ENCODE results near the gene ATP8A1.
"Not testable (repeated sequence)": the region's sequence is repeated elsewhere in the genome, so short reads cannot be mapped to it uniquely, and the experiment has no call there.

The ATP8A1 gene

GRCh38 chr4:42671431-42672194 is 14.7 kb upstream of the ATP8A1 start:
- Histone ChIP-seq H3K27ac (ENCODE audit: low read depth, low read length) (no peak overlapping the region), H3K27me3 (ENCODE audit: control insufficient read depth in 1 of 2, insufficient read depth in 2 of 2, low read length in 2 of 2) (no peaks in the 10 kb centered on the region), H3K36me3 (ENCODE audit: insufficient read depth, low read length) (no peaks in the 10 kb centered on the region), H3K4me3 (ENCODE audit: low read depth in 1 of 2, low read length in 2 of 2) (no peak overlapping the region), H3K9me3 (ENCODE audit: low read length) (no peaks in the 10 kb centered on the region), H3K9ac (ENCODE audit: low read length) (no peak overlapping the region), H3K4me1 (ENCODE audit: insufficient read depth, low read length) (no peaks in the 10 kb centered on the region)

DNA sequence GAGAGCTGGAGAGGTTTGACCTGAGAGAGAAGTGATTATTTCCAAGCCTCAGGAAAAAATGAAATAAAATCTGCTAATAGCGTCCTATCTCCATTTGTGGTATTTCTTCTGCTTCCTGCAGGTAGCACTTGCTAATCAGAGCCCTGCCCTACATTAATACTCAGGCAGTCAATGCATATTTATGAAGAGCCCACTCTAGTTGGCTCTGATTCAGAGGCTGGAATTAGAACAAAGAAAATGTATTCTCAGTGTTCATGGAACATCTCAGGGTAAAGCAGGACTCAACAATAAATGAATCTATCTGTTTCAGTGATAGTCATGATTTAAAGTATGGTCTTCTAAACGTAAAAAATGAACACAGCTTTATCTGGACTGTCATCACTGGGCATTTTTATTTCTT is 1.4 kb upstream of the ATP8A1 start:
- Histone ChIP-seq H3K27me3 (ENCODE audit: control insufficient read depth in 1 of 2, insufficient read depth in 2 of 2, low read length in 2 of 2) (no peaks in the 10 kb centered on the region), H3K4me1 (ENCODE audit: insufficient read depth, low read length) (peaks cover 38% of the 10 kb centered on the region), H3K27ac (ENCODE audit: low read depth, low read length) (peak overlapping the region; percentile 94), H3K9me3 (ENCODE audit: low read length) (no peaks in the 10 kb centered on the region), H3K4me3 (ENCODE audit: low read depth in 1 of 2, low read length in 2 of 2) (peak overlapping the region in 1 of 2 donors; percentile 75), H3K36me3 (ENCODE audit: insufficient read depth, low read length) (no peaks in the 10 kb centered on the region), H3K9ac (ENCODE audit: low read length) (peak overlapping the region; percentile 23)

DNA sequence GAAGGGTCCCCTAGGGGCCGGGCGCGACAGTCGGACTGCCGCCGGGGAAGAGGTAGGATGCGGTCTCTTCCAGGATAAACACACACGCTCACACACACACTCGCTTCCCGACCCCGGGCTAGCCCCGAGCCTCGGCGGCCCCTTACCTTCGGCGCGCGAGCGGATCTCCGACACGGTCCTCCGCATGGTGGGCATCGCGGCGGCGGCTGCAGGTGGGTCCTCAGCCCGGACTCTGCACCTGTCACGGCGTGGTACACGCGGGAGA is 294 bp downstream of the ATP8A1 start:
- peak overlapping the region; percentile 63 to 77 for H3K4me3 ChIP-seq (ENCODE audit: low read depth in 1 of 2, low read length in 2 of 2)
- H3K9me3 ChIP-seq (ENCODE audit: low read length): no peaks in the 10 kb centered on the region
- H3K9ac ChIP-seq (ENCODE audit: low read length): peak overlapping the region; percentile 39
- peak overlapping the region; percentile 71 for H3K27ac ChIP-seq (ENCODE audit: low read depth, low read length)
- peaks cover 38% of the 10 kb centered on the region for H3K4me1 ChIP-seq (ENCODE audit: insufficient read depth, low read length)
- no peaks in the 10 kb centered on the region for H3K36me3 ChIP-seq (ENCODE audit: insufficient read depth, low read length)
- no peaks in the 10 kb centered on the region for H3K27me3 ChIP-seq (ENCODE audit: control insufficient read depth in 1 of 2, insufficient read depth in 2 of 2, low read length in 2 of 2)

GRCh38 chr4:42655921-42656678 is 805 bp downstream of the ATP8A1 start:
- Histone ChIP-seq H3K36me3 (ENCODE audit: insufficient read depth, low read length) (no peaks in the 10 kb centered on the region), H3K27ac (ENCODE audit: low read depth, low read length) (peak overlapping the region; percentile 71), H3K9ac (ENCODE audit: low read length) (peak overlapping the region; percentile 39), H3K27me3 (ENCODE audit: control insufficient read depth in 1 of 2, insufficient read depth in 2 of 2, low read length in 2 of 2) (no peaks in the 10 kb centered on the region), H3K4me3 (ENCODE audit: low read depth in 1 of 2, low read length in 2 of 2) (peak overlapping the region; percentile 63 to 77), H3K9me3 (ENCODE audit: low read length) (no peaks in the 10 kb centered on the region), H3K4me1 (ENCODE audit: insufficient read depth, low read length) (peaks cover 38% of the 10 kb centered on the region)

DNA sequence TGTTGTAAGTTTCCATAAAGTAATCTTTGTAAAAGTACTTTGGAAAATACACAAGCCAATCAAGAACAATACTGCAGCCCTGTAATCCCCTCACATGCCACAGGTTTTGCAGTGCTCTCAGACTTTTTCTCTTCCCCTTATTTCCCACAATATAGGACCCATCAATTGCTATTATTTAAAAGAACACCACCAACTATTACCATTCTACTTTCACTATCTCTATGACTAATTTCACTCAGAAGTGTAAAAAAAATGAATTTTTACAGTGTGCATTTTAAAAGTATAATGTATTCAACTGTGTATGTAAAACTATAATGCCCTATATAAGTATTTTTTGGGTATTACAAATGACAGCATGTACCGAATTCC is 1.7 kb downstream of the ATP8A1 start:
- Histone ChIP-seq H3K9ac (ENCODE audit: low read length) (no peak overlapping the region), H3K4me1 (ENCODE audit: insufficient read depth, low read length) (peaks cover 38% of the 10 kb centered on the region), H3K36me3 (ENCODE audit: insufficient read depth, low read length) (no peaks in the 10 kb centered on the region), H3K9me3 (ENCODE audit: low read length) (no peaks in the 10 kb centered on the region), H3K27ac (ENCODE audit: low read depth, low read length) (no peak overlapping the region), H3K27me3 (ENCODE audit: control insufficient read depth in 1 of 2, insufficient read depth in 2 of 2, low read length in 2 of 2) (no peaks in the 10 kb centered on the region), H3K4me3 (ENCODE audit: low read depth in 1 of 2, low read length in 2 of 2) (peak overlapping the region in 1 of 2 donors; percentile 77)

DNA sequence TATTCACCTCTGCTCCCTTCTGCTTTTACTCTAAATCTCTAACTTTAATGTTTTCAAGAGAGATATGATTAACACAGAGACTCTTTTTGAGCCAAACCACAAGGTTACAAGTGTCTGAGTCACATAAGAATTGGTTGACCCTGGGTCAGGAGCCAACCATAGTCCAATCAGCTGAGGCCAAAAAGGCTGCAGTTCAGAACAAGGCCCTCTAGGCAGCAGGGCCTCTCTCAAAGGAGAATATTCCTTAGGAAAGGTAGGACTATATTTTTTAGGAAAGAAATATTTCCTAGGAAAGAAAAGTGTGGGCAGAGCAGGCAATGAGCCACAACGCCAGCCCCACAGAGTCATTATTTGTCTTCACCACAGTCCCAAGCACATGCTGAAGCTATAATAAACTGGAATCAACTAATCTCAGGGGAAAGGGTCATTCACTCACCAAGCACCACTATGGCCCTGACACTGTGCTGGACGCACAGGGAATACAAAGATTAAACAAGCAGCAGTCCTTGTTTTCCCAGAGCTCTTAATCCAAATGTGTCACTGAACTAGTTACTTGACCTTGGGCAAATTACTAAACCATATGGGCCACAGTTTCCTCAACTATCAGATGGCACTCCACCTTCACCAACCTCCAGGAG is 2.2 kb downstream of the ATP8A1 start:
- Histone ChIP-seq H3K9ac (ENCODE audit: low read length) (no peak overlapping the region), H3K4me3 (ENCODE audit: low read depth in 1 of 2, low read length in 2 of 2) (no peak overlapping the region), H3K4me1 (ENCODE audit: insufficient read depth, low read length) (peaks cover 38% of the 10 kb centered on the region), H3K27ac (ENCODE audit: low read depth, low read length) (no peak overlapping the region), H3K36me3 (ENCODE audit: insufficient read depth, low read length) (no peaks in the 10 kb centered on the region), H3K9me3 (ENCODE audit: low read length) (no peaks in the 10 kb centered on the region), H3K27me3 (ENCODE audit: control insufficient read depth in 1 of 2, insufficient read depth in 2 of 2, low read length in 2 of 2) (no peaks in the 10 kb centered on the region)

DNA sequence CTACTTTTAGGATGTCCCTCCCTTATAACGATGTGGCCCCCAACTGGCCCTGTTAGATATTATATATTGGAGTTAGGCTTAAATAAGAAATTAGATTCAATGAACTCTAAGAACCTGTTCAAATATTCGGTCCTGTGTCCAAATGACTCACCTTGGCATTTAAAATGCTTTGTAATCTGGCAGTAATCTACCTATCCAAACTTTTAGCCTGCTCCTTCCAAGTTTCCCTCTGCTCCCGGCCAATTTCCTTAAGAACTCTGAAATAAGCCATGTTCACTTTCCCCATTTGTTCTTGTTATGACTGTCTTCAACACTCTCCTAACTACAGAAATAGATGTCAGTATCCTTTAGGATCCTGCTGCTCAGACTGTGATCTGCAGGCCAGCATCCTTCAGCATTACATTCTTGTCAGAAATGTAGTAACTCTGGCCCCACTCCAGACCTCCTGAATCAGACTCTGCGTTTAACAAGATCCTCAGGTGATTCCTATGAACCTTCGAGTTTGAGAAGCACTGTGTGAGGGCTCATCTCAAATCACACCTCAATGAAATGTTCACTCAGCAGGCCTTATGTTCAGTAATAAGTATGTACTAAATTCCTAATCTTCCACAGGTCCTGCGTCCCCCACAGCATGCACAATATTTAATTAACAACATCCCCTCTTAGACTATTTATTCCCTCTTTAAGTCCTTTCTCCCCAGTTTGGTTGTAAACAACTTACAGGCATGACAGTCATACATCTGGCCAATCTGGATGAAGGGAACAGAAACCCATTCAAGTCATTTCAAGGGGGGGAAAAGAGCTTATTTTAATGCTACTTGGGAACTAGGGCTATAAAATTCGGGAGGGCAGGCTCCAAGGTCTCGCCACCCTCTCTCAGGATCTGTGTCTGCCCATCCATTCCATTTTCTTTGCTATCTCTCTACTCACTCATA is 3.0 kb downstream of the ATP8A1 start:
- Histone ChIP-seq H3K27me3 (ENCODE audit: control insufficient read depth in 1 of 2, insufficient read depth in 2 of 2, low read length in 2 of 2) (no peaks in the 10 kb centered on the region), H3K9ac (ENCODE audit: low read length) (no peak overlapping the region), H3K4me3 (ENCODE audit: low read depth in 1 of 2, low read length in 2 of 2) (no peak overlapping the region), H3K27ac (ENCODE audit: low read depth, low read length) (no peak overlapping the region), H3K9me3 (ENCODE audit: low read length) (no peaks in the 10 kb centered on the region), H3K36me3 (ENCODE audit: insufficient read depth, low read length) (no peaks in the 10 kb centered on the region), H3K4me1 (ENCODE audit: insufficient read depth, low read length) (peaks cover 38% of the 10 kb centered on the region)

GRCh38 chr4:42652529-42653231 is 4.2 kb downstream of the ATP8A1 start:
- H3K4me1 ChIP-seq (ENCODE audit: insufficient read depth, low read length): peaks cover 27% of the 10 kb centered on the region
- not testable (repeated sequence) for H3K9ac ChIP-seq (ENCODE audit: low read length); H3K36me3 ChIP-seq (ENCODE audit: insufficient read depth, low read length); H3K27me3 ChIP-seq (ENCODE audit: control insufficient read depth in 1 of 2, insufficient read depth in 2 of 2, low read length in 2 of 2); H3K9me3 ChIP-seq (ENCODE audit: low read length); H3K4me3 ChIP-seq (ENCODE audit: low read depth in 1 of 2, low read length in 2 of 2); H3K27ac ChIP-seq (ENCODE audit: low read depth, low read length)

DNA sequence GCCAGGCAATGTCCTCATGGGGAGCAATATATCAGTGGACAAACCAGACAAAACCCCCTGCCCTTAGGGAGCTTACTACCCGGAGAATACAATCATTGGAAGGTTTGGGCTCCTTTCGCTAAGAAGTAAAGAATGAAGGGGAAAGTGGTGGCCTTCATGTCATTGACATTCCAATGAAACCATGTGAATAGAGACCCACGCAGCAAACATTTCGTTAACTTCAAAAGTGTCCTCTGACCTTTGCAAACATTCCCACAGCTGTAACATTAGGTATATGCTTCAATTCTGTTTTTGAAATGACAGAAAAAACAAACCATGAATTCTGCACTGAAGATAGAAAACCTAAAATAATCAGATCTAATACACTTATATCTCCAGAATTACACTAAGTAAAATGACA is 7.0 kb downstream of the ATP8A1 start:
- Histone ChIP-seq H3K27ac (ENCODE audit: low read depth, low read length) (no peak overlapping the region), H3K4me1 (ENCODE audit: insufficient read depth, low read length) (peaks cover 16% of the 10 kb centered on the region), H3K27me3 (ENCODE audit: control insufficient read depth in 1 of 2, insufficient read depth in 2 of 2, low read length in 2 of 2) (no peaks in the 10 kb centered on the region), H3K9ac (ENCODE audit: low read length) (no peak overlapping the region), H3K36me3 (ENCODE audit: insufficient read depth, low read length) (no peaks in the 10 kb centered on the region), H3K9me3 (ENCODE audit: low read length) (no peaks in the 10 kb centered on the region), H3K4me3 (ENCODE audit: low read depth in 1 of 2, low read length in 2 of 2) (no peak overlapping the region)

DNA sequence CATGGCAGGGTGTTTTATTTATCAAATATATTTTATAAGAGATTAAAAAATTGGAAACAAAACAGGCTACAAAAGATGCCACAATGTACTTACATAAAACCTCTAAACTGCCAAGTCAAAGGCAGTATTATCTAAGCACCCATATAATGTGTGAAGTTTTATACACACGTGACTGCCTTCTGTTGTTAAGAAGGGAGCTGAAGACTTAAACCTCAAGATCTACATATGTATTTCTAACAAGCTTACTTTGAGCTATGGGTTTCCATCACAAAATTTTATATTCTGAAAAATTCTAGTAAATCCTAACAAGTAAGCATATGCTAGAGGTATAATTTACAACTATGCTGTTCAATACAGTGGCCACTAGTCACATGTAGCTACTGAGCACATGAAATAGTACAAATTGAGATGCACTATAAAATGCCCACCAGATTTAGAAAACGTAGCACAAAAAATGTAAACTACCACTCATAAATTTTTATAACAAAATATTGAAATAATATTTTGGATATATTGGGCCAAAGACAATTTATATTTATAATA is 9.8 kb downstream of the ATP8A1 start:
- Histone ChIP-seq H3K36me3 (ENCODE audit: insufficient read depth, low read length) (no peaks in the 10 kb centered on the region), H3K4me1 (ENCODE audit: insufficient read depth, low read length) (no peaks in the 10 kb centered on the region), H3K4me3 (ENCODE audit: low read depth in 1 of 2, low read length in 2 of 2) (no peak overlapping the region), H3K27ac (ENCODE audit: low read depth, low read length) (no peak overlapping the region), H3K27me3 (ENCODE audit: control insufficient read depth in 1 of 2, insufficient read depth in 2 of 2, low read length in 2 of 2) (no peaks in the 10 kb centered on the region), H3K9me3 (ENCODE audit: low read length) (no peaks in the 10 kb centered on the region), H3K9ac (ENCODE audit: low read length) (no peak overlapping the region)

Measured in muscle layer of colon (tissue), 2 donors.